ENCODE measurements around the gene HM13. TPM values are rescaled to one million over a fixed set of nuclear protein-coding genes. Genes with fewer than 3 reads are reported as not detected.
"Not testable (repeated sequence)": the region's sequence is repeated elsewhere in the genome, so short reads cannot be mapped to it uniquely, and the experiment has no call there.

HM13 gene
- total RNA-seq, 2 donors from 2014 or later = 107 to 179 TPM

GRCh38 chr20:31496761-31497295, 17.4 kb upstream of the HM13 start:
- TF ChIP-seq CTCF (IDR thresholded peaks at IDR 0.05) = no peak
- H3K9ac ChIP-seq (ENCODE audit: low read depth in 2 of 2, low read length in 2 of 2) = no peak overlapping the region
- no peak for DNase-seq
- H3K27ac ChIP-seq = no peak overlapping the region
- H3K4me3 ChIP-seq = no peak overlapping the region
- H3K27me3 ChIP-seq = no peaks in the 10 kb centered on the region
- H3K4me1 ChIP-seq = no peaks in the 10 kb centered on the region
- H3K36me3 ChIP-seq = no peaks in the 10 kb centered on the region
- intact Hi-C loops (cut with DNase I) = no loop called here
- no peaks in the 10 kb centered on the region for H3K9me3 ChIP-seq

- H3K9ac ChIP-seq (ENCODE audit: low read depth in 2 of 2, low read length in 2 of 2) = no peak overlapping the region
- no peak overlapping the region for H3K4me3 ChIP-seq
- TF ChIP-seq CTCF (IDR thresholded peaks at IDR 0.05) = no peak
- H3K36me3 ChIP-seq = no peaks in the 10 kb centered on the region
- H3K27ac ChIP-seq = no peak overlapping the region
- intact Hi-C loops (cut with DNase I) = no loop called here
- DNase-seq = no peak
- no peaks in the 10 kb centered on the region for H3K4me1 ChIP-seq
- no peaks in the 10 kb centered on the region for H3K27me3 ChIP-seq
- H3K9me3 ChIP-seq = no peaks in the 10 kb centered on the region
Measured at GRCh38 chr20:31497838-31498540, 16.3 kb upstream of the HM13 start.

- intact Hi-C loops (cut with DNase I) = no loop called here
- H3K36me3 ChIP-seq = no peaks in the 10 kb centered on the region
- H3K4me1 ChIP-seq = no peaks in the 10 kb centered on the region
- no peak for DNase-seq
- TF ChIP-seq CTCF (IDR thresholded peaks at IDR 0.05) = no peak
- no peak overlapping the region for H3K4me3 ChIP-seq
- no peaks in the 10 kb centered on the region for H3K27me3 ChIP-seq
- H3K27ac ChIP-seq = no peak overlapping the region
- no peaks in the 10 kb centered on the region for H3K9me3 ChIP-seq
- H3K9ac ChIP-seq (ENCODE audit: low read depth in 2 of 2, low read length in 2 of 2) = no peak overlapping the region
Measured at GRCh38 chr20:31500527-31500926, 13.7 kb upstream of the HM13 start.

- intact Hi-C loops (cut with DNase I) = loop anchor here (2.0 kb wide), 1 partner anchor 42 kb away; no protein-coding TSS in a partner anchor
- peak; percentile 79 for DNase-seq
- not testable (repeated sequence) for H3K27me3 ChIP-seq; H3K27ac ChIP-seq; H3K9me3 ChIP-seq; H3K4me3 ChIP-seq; H3K9ac ChIP-seq (ENCODE audit: low read depth in 2 of 2, low read length in 2 of 2); H3K36me3 ChIP-seq; H3K4me1 ChIP-seq
- peak; percentile 88 for TF ChIP-seq CTCF (IDR thresholded peaks at IDR 0.05)
Measured at GRCh38 chr20:31502884-31503673, 11.2 kb upstream of the HM13 start.

GRCh38 chr20:31505903-31506302, 8.3 kb upstream of the HM13 start:
- no peaks in the 10 kb centered on the region for H3K4me1 ChIP-seq
- H3K27ac ChIP-seq = no peak overlapping the region
- no peak for DNase-seq
- no peaks in the 10 kb centered on the region for H3K27me3 ChIP-seq
- no peaks in the 10 kb centered on the region for H3K36me3 ChIP-seq
- no peaks in the 10 kb centered on the region for H3K9me3 ChIP-seq
- no peak overlapping the region for H3K9ac ChIP-seq (ENCODE audit: low read depth in 2 of 2, low read length in 2 of 2)
- H3K4me3 ChIP-seq = no peak overlapping the region
- no peak for TF ChIP-seq CTCF (IDR thresholded peaks at IDR 0.05)
- intact Hi-C loops (cut with DNase I) = no loop called here

All from colonic mucosa (tissue), 4 donors.